Memory B cell (primary cell): ENCODE results near the gene STUM.

Source experiments
- ATAC-seq: fragments of 150-1000 bp; cut with Tn5 transposase; 2 replicates; pipeline ENCODE4 v1.10.0; 2021; ENCODE audit warnings: low read depth, mild to moderate bottlenecking, moderate library complexity
- DNase-seq, 2 donors: peaks; one replicate each; pipeline ENCODE4 v3.0.0; 2022; ENCODE audit warnings: low spot score in 2 of 2
- H3K27ac Mint-ChIP-seq: one replicate; pipeline ENCODE4 v1.8.0; 2022; ENCODE audit warnings: mild to moderate bottlenecking, moderate library complexity, mixed read lengths
- H3K27me3 Mint-ChIP-seq: one replicate; pipeline ENCODE4 v1.8.0; 2022; ENCODE audit warnings: mixed read lengths
- H3K36me3 Mint-ChIP-seq: one replicate; pipeline ENCODE4 v1.8.0; 2022; ENCODE audit warnings: mild to moderate bottlenecking, mixed read lengths
- H3K4me1 Mint-ChIP-seq: one replicate; pipeline ENCODE4 v1.8.0; 2022; ENCODE audit warnings: mixed read lengths
- H3K4me3 Mint-ChIP-seq: one replicate; pipeline ENCODE4 v1.8.0; 2022; ENCODE audit warnings: mild to moderate bottlenecking, moderate library complexity, mixed read lengths
- H3K9me3 Mint-ChIP-seq: one replicate; pipeline ENCODE4 v1.8.0; 2022; ENCODE audit warnings: mixed read lengths

Gene STUM

GRCh38 chr1:226629896-226630550, 81.5 kb downstream of the STUM start:
- Mint-ChIP-seq H3K27me3 (no peaks in the 10 kb centered on the region), H3K4me3 (no peak overlapping the region), H3K36me3 (peaks cover 16% of the 10 kb centered on the region), H3K27ac (peak overlapping the region; percentile 12), H3K9me3 (peaks cover 3% of the 10 kb centered on the region), H3K4me1 (peaks cover 35% of the 10 kb centered on the region)
- DNase-seq (no peak), ATAC-seq (no peak)

DNA sequence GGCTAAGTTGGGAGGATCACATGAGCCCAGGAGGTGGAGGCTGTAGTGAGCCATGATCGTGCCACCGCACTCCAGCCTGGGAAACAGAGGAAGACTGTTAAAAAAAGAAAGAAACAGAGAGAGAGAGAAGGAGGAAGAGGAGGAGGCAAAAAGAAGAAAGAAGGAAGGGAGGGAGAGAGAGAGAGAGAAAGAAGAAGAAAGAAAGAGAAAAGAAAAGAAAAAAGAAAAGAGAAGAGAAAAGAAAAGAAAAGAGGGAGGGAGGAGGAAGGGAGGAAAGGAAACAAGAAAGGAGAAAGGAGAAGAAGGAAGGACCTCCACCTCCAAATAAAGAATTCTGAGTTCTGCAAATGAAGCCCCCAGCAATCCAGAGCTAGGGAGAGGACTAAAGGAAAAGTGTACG, 82.0 kb downstream of the STUM start:
- peaks cover 40% of the 10 kb centered on the region for H3K4me1 Mint-ChIP-seq
- ATAC-seq, result no peak
- DNase-seq, result no peak
- peaks cover 3% of the 10 kb centered on the region for H3K9me3 Mint-ChIP-seq
- peaks cover 21% of the 10 kb centered on the region for H3K36me3 Mint-ChIP-seq
- H3K27ac Mint-ChIP-seq, result peak overlapping the region; percentile 12
- no peaks in the 10 kb centered on the region for H3K27me3 Mint-ChIP-seq
- H3K4me3 Mint-ChIP-seq, result no peak overlapping the region

DNA sequence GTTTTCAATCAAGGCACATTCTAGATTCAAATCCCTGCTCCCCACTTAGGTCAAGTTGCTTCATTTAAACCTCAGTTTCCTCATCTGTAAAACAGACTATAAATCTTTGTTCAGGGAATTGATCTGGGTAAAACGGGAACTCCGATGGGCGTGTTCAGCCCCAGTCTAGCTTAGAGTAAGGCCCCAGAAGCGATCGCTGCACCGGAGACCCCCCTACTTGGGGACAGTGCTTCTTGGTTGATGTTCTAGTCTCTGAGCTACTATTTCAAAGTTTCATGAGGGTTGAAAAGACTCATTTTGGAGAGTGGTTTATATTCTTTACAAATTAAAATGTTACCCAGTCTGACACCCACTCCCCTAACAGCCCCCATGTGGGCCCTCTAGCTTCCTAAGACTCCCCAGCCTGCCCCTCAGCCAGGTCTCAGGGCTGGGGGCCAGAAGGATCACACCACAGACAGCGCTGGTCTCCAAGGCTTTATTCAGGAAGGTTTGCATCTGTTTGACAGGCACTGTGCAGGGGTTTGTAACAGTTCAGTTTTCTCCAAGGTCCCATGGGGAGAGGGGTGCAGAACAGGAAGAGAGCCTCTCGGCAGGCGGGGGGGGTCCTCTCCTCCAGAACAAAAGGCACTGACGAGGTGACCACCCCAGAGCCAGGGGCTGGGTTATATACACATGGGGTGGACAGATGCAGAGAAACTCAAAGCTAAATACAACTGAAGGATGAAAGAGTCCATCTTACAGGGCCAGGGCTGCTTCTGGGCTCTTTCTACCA, 82.9 kb downstream of the STUM start:
- H3K36me3 Mint-ChIP-seq, result peaks cover 21% of the 10 kb centered on the region
- H3K4me3 Mint-ChIP-seq, result no peak overlapping the region
- ATAC-seq (no peak), DNase-seq (no peak)
- H3K4me1 Mint-ChIP-seq, result peaks cover 41% of the 10 kb centered on the region
- H3K9me3 Mint-ChIP-seq, result peaks cover 3% of the 10 kb centered on the region
- no peaks in the 10 kb centered on the region for H3K27me3 Mint-ChIP-seq
- H3K27ac Mint-ChIP-seq, result no peak overlapping the region

DNA sequence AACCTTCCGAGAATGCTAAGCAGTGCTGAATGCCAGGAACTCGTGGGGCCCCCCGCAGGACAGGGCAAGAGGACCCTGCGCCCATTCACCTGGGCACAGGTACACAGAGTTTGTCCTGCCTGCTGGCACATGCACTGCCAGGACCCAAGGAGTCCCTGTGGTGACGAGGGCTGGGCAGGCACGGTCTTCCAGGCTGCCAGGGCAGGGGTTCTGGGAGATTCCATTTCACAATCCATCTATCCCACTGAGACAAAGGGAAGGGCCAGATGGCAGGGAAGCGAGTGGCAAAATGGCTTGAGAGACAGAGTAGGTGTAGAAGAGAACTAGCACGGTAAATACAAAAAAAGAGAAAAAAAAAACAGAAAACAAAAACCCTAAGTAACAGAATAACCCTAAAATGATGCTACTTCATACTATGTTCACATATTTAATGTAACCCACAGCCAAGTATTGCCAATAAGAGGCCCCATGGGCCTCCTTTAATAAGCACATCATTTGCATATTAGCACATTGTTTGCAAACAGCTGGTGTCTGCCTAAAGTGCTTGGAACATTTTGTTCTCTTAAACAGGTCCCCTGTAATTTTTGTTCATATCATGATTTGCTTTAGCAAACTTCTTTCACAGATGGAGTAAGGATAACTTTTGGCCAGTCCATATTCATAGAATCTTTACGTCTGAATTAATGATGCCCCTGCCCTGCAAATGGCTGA, 83.8 kb downstream of the STUM start:
- Mint-ChIP-seq H3K27ac (peak overlapping the region; percentile 40), H3K4me3 (no peak overlapping the region), H3K9me3 (peaks cover 3% of the 10 kb centered on the region), H3K27me3 (no peaks in the 10 kb centered on the region), H3K36me3 (peaks cover 24% of the 10 kb centered on the region), H3K4me1 (peaks cover 43% of the 10 kb centered on the region)
- peak; percentile 38 for ATAC-seq
- DNase-seq, result no peak

DNA sequence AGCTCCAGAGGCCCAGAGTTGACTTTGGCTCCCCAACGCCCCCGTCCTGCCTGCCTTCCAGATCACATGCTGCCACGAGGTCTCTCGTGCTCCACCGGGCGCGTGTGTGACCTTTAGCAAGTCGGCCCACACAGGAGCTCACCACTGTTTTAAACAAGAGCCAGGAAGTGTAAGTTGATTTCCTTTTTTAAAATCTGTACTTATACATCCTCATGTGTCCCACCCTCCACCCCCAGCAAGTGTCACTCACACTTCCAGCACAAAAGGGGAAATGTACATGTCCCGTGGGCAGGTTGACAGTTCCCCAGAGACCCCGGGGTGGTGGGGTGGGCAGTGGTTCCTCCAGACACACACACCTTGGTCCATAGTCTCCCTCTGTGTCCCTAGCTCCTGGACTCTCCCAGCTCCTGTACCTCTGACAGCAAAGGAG, 84.4 kb downstream of the STUM start:
- DNase-seq (no peak), ATAC-seq (peak; percentile 51)
- H3K4me3 Mint-ChIP-seq, result peak overlapping the region; percentile 33
- peak overlapping the region; percentile 40 for H3K27ac Mint-ChIP-seq
- peaks cover 22% of the 10 kb centered on the region for H3K36me3 Mint-ChIP-seq
- peaks cover under 1% of the 10 kb centered on the region for H3K9me3 Mint-ChIP-seq
- no peaks in the 10 kb centered on the region for H3K27me3 Mint-ChIP-seq
- H3K4me1 Mint-ChIP-seq, result peaks cover 43% of the 10 kb centered on the region

- ATAC-seq (peak; percentile 12), DNase-seq (no peak)
- H3K27ac Mint-ChIP-seq, result peak overlapping the region; percentile 45
Observed at GRCh38 chr1:226633541-226634165, 85.1 kb downstream of the STUM start.

DNA sequence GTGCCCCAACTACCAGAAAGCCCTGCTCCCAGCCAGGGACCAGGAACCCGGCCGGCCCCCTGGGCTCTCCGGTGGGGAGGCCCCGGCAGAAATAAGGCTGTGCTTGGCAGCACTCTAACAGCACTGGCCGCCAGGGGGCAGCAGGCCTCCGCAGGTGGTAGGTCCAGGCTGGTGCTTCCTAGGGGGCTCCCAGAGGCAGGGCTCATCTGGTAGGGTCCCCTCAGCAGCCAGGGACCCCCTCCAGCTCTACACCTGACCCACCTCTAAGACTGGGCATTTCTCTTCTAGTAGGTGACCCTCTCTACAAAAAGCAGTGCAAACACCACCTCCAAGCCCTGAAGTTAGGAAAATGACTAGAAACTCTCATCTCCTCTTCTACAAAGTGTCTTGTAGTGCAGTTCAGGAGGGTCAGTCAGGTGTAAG, 85.6 kb downstream of the STUM start:
- Mint-ChIP-seq H3K4me3 (peak overlapping the region; percentile 50), H3K36me3 (peaks cover 24% of the 10 kb centered on the region)
- peak; percentile 83 to 92 for DNase-seq

More at GRCh38 chr1:226633541-226634165, 85.1 kb downstream of the STUM start:
- H3K27me3 Mint-ChIP-seq, result no peaks in the 10 kb centered on the region
- peak overlapping the region; percentile 33 for H3K4me3 Mint-ChIP-seq
- H3K4me1 Mint-ChIP-seq, result peaks cover 43% of the 10 kb centered on the region
- H3K9me3 Mint-ChIP-seq, result no peaks in the 10 kb centered on the region
- peaks cover 22% of the 10 kb centered on the region for H3K36me3 Mint-ChIP-seq

GRCh38 chr1:226634611-226635246, 86.2 kb downstream of the STUM start:
- DNase-seq (no peak), ATAC-seq (no peak)
- Mint-ChIP-seq H3K36me3 (peaks cover 26% of the 10 kb centered on the region), H3K9me3 (no peaks in the 10 kb centered on the region), H3K27me3 (no peaks in the 10 kb centered on the region), H3K4me3 (peak overlapping the region; percentile 74), H3K27ac (peak overlapping the region; percentile 96), H3K4me1 (peaks cover 43% of the 10 kb centered on the region)

More for the DNA sequence above, 85.6 kb downstream of the STUM start:
- no peaks in the 10 kb centered on the region for H3K9me3 Mint-ChIP-seq
- peak; percentile 78 for ATAC-seq
- H3K4me1 Mint-ChIP-seq, result peaks cover 43% of the 10 kb centered on the region
- H3K27me3 Mint-ChIP-seq, result no peaks in the 10 kb centered on the region
- peak overlapping the region; percentile 45 for H3K27ac Mint-ChIP-seq

GRCh38 chr1:226635456-226635941, 86.9 kb downstream of the STUM start:
- H3K9me3 Mint-ChIP-seq, result no peaks in the 10 kb centered on the region
- DNase-seq, result no peak
- peak overlapping the region; percentile 74 for H3K4me3 Mint-ChIP-seq
- ATAC-seq, result no peak
- peaks cover 19% of the 10 kb centered on the region for H3K36me3 Mint-ChIP-seq
- H3K27ac Mint-ChIP-seq, result peak overlapping the region; percentile 96
- H3K27me3 Mint-ChIP-seq, result no peaks in the 10 kb centered on the region
- H3K4me1 Mint-ChIP-seq, result peaks cover 45% of the 10 kb centered on the region

GRCh38 chr1:226636847-226637096, 88.2 kb downstream of the STUM start:
- Mint-ChIP-seq H3K4me1 (peaks cover 45% of the 10 kb centered on the region), H3K27ac (peak overlapping the region; percentile 1), H3K27me3 (no peaks in the 10 kb centered on the region), H3K36me3 (peaks cover 19% of the 10 kb centered on the region), H3K9me3 (no peaks in the 10 kb centered on the region), H3K4me3 (no peak overlapping the region)
- no peak for DNase-seq
- no peak for ATAC-seq

DNA sequence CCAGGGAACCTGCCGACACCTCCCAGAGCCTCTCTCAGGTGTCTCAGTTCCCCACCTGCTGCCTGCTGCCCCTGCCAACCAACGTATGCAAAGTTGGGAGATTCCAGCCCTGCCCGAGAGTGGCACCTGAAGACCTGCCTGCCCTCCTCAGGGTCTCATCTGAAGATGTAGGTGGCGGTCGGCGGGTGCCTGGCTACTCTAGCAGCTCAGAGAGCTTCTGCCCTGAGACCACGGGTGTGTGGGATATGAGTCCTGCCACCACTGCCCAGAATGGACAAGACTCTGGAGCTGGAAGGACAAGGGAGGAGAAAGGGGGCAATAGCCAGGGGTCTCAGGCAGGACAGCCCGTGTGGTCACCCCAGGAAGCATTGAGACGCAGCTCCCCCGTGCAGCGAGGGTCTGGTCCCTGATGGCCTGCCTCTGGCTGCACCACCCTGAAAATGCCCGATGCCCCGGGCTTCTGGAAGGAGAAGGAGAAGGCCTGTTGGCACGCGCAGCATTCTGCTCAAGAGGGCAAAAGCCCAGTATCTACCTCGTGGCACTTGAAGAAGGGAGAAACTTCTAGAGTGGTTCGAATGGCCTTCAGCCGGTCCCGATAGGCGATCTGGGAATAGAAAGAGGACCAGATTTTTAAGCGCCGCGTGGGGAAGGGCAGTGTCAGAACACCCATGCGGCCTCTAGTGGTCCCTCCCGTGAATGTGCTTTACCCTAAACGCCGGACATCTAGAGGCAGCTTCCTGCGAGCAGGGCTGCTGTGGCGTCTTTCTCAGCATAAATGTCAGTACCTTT, 88.8 kb downstream of the STUM start:
- DNase-seq, result no peak
- H3K4me1 Mint-ChIP-seq, result peaks cover 44% of the 10 kb centered on the region
- H3K36me3 Mint-ChIP-seq, result peaks cover 22% of the 10 kb centered on the region

DNA sequence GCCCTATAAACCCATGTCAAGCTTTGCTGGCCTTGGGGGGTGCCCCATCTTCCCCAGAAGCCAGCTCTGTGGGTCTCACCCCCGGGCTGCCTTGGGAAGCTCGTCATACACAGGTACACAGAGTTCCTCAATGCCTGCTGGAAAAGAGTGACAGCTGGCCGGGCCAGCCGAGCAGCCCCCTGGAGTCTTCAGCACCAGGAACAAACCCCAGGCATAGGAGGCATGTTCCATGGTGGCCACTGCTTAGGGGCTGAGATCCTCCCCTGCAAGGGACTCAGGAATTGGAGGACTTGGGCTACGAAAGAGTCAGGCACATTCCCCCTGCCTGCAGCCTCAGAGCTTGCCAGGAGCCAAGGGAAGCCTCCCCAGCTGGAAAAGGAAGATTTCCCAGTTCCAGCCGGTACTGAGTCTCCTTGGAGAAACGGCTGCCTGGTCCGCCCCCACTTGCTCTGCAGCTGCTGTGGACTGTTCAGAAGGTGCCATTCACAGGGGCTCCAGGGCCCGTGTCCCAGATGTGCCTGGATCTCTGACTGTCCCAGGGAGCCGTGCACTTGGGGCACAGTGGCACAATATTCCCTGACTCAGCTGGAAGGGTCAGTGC, 89.5 kb downstream of the STUM start:
- no peaks in the 10 kb centered on the region for H3K27me3 Mint-ChIP-seq
- peaks cover 22% of the 10 kb centered on the region for H3K36me3 Mint-ChIP-seq
- no peaks in the 10 kb centered on the region for H3K9me3 Mint-ChIP-seq
- H3K27ac Mint-ChIP-seq, result no peak overlapping the region
- no peak for DNase-seq
- ATAC-seq, result no peak
- H3K4me1 Mint-ChIP-seq, result peaks cover 40% of the 10 kb centered on the region
- no peak overlapping the region for H3K4me3 Mint-ChIP-seq

More for the DNA sequence above, 88.8 kb downstream of the STUM start:
- H3K9me3 Mint-ChIP-seq, result no peaks in the 10 kb centered on the region
- peak overlapping the region; percentile 1 for H3K27ac Mint-ChIP-seq
- ATAC-seq, result no peak
- no peaks in the 10 kb centered on the region for H3K27me3 Mint-ChIP-seq
- H3K4me3 Mint-ChIP-seq, result no peak overlapping the region
